Astrocyte of the spinal cord (primary cell): Measurements from ENCODE around the gene ZC3H13.

Experiments used
- DNase-seq: peaks from one replicate; pipeline ENCODE4 v3.0.0; 2011; ENCODE audit warnings: low read depth, low spot score
- H3K4me3 ChIP-seq: 2 replicates; pipeline ENCODE4 v1.5.1; 2011; ENCODE audit warnings: low read depth, mild to moderate bottlenecking, low read length, moderate library complexity
- in situ Hi-C: cut with HindIII; loops from 2 replicates; pipeline ENCODE4 v1.10.0; 2017; ENCODE audit warnings: low sequenced_read_pairs
- TF ChIP-seq, protein P1 (sequence below): IDR thresholded peaks from 2 replicates; pipeline ENCODE4 v1.5.1; 2012; ENCODE audit warnings: low read depth, mild to moderate bottlenecking, low read length, inconsistent platforms

Gene ZC3H13

DNA sequence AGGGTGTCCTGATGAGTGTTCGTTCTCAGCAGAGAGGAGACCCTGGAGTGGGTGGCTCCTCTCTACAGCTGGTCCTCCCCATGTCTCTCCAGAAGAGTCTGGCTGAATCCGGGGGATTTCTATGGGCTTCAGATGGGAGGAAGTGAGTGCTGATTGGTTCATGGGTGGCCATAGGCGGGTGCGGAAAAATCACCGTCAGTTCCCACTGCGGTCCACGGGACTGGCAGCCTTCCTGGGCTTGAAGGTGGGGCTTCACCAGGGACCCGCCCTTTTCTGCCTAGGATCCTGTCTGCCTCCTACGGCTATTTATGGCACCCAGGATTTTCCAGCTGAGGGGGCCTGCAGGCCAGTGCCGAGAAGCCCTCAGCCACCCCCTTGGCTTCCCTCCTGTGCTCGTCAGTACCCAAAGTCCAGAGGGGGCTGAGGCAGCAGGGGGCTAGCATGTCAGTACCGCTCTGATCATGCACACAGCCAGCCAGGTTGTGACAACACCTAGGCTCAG lies 33.9 kb upstream of the ZC3H13 start:
- TF ChIP-seq, protein P1, sequence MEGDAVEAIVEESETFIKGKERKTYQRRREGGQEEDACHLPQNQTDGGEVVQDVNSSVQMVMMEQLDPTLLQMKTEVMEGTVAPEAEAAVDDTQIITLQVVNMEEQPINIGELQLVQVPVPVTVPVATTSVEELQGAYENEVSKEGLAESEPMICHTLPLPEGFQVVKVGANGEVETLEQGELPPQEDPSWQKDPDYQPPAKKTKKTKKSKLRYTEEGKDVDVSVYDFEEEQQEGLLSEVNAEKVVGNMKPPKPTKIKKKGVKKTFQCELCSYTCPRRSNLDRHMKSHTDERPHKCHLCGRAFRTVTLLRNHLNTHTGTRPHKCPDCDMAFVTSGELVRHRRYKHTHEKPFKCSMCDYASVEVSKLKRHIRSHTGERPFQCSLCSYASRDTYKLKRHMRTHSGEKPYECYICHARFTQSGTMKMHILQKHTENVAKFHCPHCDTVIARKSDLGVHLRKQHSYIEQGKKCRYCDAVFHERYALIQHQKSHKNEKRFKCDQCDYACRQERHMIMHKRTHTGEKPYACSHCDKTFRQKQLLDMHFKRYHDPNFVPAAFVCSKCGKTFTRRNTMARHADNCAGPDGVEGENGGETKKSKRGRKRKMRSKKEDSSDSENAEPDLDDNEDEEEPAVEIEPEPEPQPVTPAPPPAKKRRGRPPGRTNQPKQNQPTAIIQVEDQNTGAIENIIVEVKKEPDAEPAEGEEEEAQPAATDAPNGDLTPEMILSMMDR = no peak
- in situ Hi-C loops = no loop called here

DNA sequence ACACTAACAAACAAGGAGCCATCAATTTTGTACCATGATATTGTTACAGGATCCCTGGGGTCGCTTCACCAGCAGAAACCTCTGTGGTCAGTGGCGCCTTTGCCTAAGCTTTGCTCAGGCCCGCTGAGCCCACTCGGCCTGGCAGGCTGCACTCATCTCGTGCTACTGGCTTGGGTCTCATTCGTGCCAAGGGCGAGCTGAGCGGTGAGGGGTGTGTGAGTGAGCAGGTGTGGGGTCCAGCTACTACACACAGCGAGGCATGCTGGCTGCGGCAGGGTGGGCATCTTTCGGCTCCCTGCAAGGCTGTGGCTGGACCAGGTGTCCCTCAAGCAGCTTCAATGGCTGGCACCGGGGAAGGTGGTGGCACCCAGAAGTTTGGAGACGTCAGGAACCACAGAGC lies 33.2 kb upstream of the ZC3H13 start:
- H3K4me3 ChIP-seq = no peak overlapping the region
- TF ChIP-seq, protein P1 = no peak
- DNase-seq = no peak
- in situ Hi-C loops = no loop called here

More for the DNA sequence above, 33.9 kb upstream of the ZC3H13 start:
- no peak overlapping the region for H3K4me3 ChIP-seq
- DNase-seq = no peak

DNA sequence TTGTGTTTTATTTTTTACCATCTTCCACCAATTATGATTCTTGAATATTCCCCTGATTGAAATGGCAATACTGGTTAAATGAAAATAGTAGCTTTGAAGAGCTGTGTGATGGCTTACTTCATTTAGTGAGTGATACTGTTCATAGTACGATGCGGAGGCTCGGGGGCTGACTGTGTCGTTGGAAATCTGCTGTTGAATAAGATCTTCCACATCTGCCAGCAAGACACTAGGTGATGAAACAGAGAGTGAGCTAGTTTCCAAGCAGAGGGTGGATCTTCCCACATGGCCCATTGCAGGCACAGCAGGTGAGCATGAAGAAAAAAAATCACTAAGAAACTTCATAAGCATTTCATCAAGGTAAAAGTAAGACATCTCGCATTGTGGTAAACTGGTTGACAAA lies 29.8 kb upstream of the ZC3H13 start:
- DNase-seq = no peak
- TF ChIP-seq, protein P1 = no peak
- in situ Hi-C loops = no loop called here
- H3K4me3 ChIP-seq = no peak overlapping the region

DNA sequence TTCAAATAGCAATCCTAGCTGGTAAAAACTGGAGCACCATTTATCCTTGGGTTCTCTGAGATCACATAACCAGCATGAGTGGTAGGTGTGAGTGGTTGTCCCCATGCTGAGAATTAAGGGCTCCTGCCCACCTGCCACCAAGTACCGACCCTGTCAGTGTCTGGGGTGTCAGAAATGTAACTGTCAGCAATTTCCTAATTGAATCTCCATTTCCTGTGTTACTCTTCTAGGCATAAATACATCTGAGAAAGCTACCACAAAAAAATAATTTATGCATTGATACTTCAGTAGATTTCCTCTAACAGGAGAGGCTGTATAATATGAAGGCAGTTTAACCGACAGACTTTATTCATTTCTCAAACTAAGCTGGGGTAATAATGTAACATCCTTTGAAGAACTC lies 27.2 kb upstream of the ZC3H13 start:
- in situ Hi-C loops = no loop called here
- no peak for DNase-seq
- TF ChIP-seq, protein P1 = no peak
- no peak overlapping the region for H3K4me3 ChIP-seq

DNA sequence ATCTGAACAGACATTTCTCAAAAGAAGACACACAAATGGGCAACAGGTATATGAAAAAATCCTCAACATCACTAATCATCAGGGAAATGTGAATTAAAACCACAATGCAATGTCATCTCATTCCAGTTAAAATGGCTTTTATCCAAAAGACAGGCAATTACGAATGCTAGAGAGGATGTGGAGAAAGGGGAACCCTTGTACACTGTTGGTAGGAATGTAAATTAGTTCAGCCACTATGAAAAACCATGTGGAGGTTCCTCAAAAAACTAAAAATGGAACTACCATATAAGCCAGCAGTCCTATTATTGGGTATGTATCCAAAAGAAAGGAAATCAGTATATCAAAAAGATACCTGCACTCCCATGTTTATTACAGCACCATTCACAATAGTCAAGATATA lies 24.7 kb upstream of the ZC3H13 start:
- no peak overlapping the region for H3K4me3 ChIP-seq
- TF ChIP-seq, protein P1 = no peak
- in situ Hi-C loops = no loop called here
- no peak for DNase-seq

DNA sequence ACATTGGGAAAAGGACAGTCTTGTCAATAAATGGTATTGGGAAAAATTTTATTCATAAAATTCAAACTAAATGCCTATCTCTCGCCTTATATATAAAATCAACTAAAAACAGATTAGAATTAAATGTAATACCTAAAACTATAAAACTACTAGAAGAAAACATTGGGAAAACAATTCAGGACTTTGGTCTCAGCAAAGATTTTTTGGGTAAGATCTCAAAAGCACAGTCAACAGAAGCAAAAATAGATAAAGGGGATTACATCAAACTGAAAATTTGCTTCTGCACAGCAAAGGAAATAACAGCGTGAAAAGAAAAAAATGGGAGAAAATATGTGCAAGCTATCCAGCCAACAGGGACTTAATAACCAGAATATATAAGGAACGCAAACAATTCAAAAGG lies 24.3 kb upstream of the ZC3H13 start:
- DNase-seq = no peak
- in situ Hi-C loops = no loop called here
- TF ChIP-seq, protein P1 = no peak
- no peak overlapping the region for H3K4me3 ChIP-seq

DNA sequence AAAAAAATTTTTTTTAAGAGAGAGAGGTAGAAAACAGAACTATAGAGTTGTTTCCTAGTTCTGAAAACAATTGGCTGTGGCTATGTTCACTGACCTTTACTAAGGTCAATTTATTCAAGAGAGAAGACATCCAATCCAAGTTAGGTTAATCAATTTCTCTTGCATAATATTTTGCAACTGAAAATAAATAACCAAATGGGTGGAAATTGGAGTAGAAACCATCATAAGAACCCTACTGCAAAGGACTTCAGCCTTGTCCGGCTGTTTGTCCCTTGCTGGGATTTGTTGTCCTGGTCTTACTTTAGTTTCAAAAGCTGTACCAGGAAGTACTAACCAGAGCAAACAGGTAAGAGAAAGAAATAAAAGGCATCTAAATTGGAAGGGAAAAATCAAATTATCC lies 23.3 kb upstream of the ZC3H13 start:
- no peak for DNase-seq
- in situ Hi-C loops = no loop called here
- H3K4me3 ChIP-seq = no peak overlapping the region
- TF ChIP-seq, protein P1 = no peak
